Measurements from ENCODE around the gene NLRP13.
"Not testable (repeated sequence)": the region's sequence is repeated elsewhere in the genome, so short reads cannot be mapped to it uniquely, and the experiment has no call there.

NLRP13 gene

GRCh38 chr19:55940306-55940705 is 8.2 kb upstream of the NLRP13 start:
- H3K36me3 ChIP-seq (ENCODE audit: insufficient read depth), result no peaks in the 10 kb centered on the region
- no peak for TF ChIP-seq CTCF (conservative IDR thresholded peaks at IDR 0.05; ENCODE audit: low read depth, low read length)
- H3K27me3 ChIP-seq (ENCODE audit: insufficient read depth, low read depth), result no peaks in the 10 kb centered on the region
- H3K4me3 ChIP-seq (IDR thresholded peaks at IDR 0.05; ENCODE audit: insufficient read depth, low read depth, low read length), result no peak overlapping the region
- no peak overlapping the region for H2AFZ ChIP-seq (ENCODE audit: low read depth)
- no peaks in the 10 kb centered on the region for H3K79me2 ChIP-seq (ENCODE audit: insufficient read depth, low read depth)
- no peaks in the 10 kb centered on the region for H4K20me1 ChIP-seq (ENCODE audit: insufficient read depth)
- no peak overlapping the region for H3K4me2 ChIP-seq
- H3K4me1 ChIP-seq (ENCODE audit: low read depth, poor library complexity, severe bottlenecking), result no peaks in the 10 kb centered on the region
- no peak overlapping the region for H3K27ac ChIP-seq
- H3K9ac ChIP-seq, result no peak overlapping the region

- Histone ChIP-seq H3K4me1 (ENCODE audit: low read depth, poor library complexity, severe bottlenecking) (no peaks in the 10 kb centered on the region), H4K20me1 (ENCODE audit: insufficient read depth) (no peaks in the 10 kb centered on the region), H3K4me2 (no peak overlapping the region), H3K27me3 (ENCODE audit: insufficient read depth, low read depth) (no peaks in the 10 kb centered on the region), H3K36me3 (ENCODE audit: insufficient read depth) (no peaks in the 10 kb centered on the region), H3K9ac (no peak overlapping the region), H3K27ac (no peak overlapping the region), H3K79me2 (ENCODE audit: insufficient read depth, low read depth) (no peaks in the 10 kb centered on the region), H2AFZ (ENCODE audit: low read depth) (no peak overlapping the region), H3K4me3 (IDR thresholded peaks at IDR 0.05; ENCODE audit: insufficient read depth, low read depth, low read length) (no peak overlapping the region)
- no peak for TF ChIP-seq CTCF (conservative IDR thresholded peaks at IDR 0.05; ENCODE audit: low read depth, low read length)
Measured at GRCh38 chr19:55939206-55939605, 7.1 kb upstream of the NLRP13 start.

- no peak overlapping the region for H2AFZ ChIP-seq (ENCODE audit: low read depth)
- H3K9ac ChIP-seq, result no peak overlapping the region
- H3K79me2 ChIP-seq (ENCODE audit: insufficient read depth, low read depth), result no peaks in the 10 kb centered on the region
- H3K36me3 ChIP-seq (ENCODE audit: insufficient read depth), result no peaks in the 10 kb centered on the region
- H3K4me1 ChIP-seq (ENCODE audit: low read depth, poor library complexity, severe bottlenecking), result no peaks in the 10 kb centered on the region
- no peaks in the 10 kb centered on the region for H3K27me3 ChIP-seq (ENCODE audit: insufficient read depth, low read depth)
- no peak for TF ChIP-seq CTCF (conservative IDR thresholded peaks at IDR 0.05; ENCODE audit: low read depth, low read length)
- H3K27ac ChIP-seq, result no peak overlapping the region
- no peaks in the 10 kb centered on the region for H4K20me1 ChIP-seq (ENCODE audit: insufficient read depth)
- H3K4me2 ChIP-seq, result no peak overlapping the region
- no peak overlapping the region for H3K4me3 ChIP-seq (IDR thresholded peaks at IDR 0.05; ENCODE audit: insufficient read depth, low read depth, low read length)
Measured at GRCh38 chr19:55935206-55935605, 3.1 kb upstream of the NLRP13 start.

- no peaks in the 10 kb centered on the region for H3K79me2 ChIP-seq (ENCODE audit: insufficient read depth, low read depth)
- H3K4me3 ChIP-seq (IDR thresholded peaks at IDR 0.05; ENCODE audit: insufficient read depth, low read depth, low read length), result no peak overlapping the region
- no peaks in the 10 kb centered on the region for H3K4me1 ChIP-seq (ENCODE audit: low read depth, poor library complexity, severe bottlenecking)
- H3K27me3 ChIP-seq (ENCODE audit: insufficient read depth, low read depth), result no peaks in the 10 kb centered on the region
- no peak for TF ChIP-seq CTCF (conservative IDR thresholded peaks at IDR 0.05; ENCODE audit: low read depth, low read length)
- no peak overlapping the region for H2AFZ ChIP-seq (ENCODE audit: low read depth)
- no peaks in the 10 kb centered on the region for H3K36me3 ChIP-seq (ENCODE audit: insufficient read depth)
- no peak overlapping the region for H3K27ac ChIP-seq
- no peaks in the 10 kb centered on the region for H4K20me1 ChIP-seq (ENCODE audit: insufficient read depth)
- no peak overlapping the region for H3K4me2 ChIP-seq
- no peak overlapping the region for H3K9ac ChIP-seq
Measured at GRCh38 chr19:55930996-55931515, 1.1 kb downstream of the NLRP13 start.

GRCh38 chr19:55929258-55929657 is 2.9 kb downstream of the NLRP13 start:
- not testable (repeated sequence) for H3K4me1 ChIP-seq (ENCODE audit: low read depth, poor library complexity, severe bottlenecking); H2AFZ ChIP-seq (ENCODE audit: low read depth); H3K79me2 ChIP-seq (ENCODE audit: insufficient read depth, low read depth); H3K27ac ChIP-seq; H3K9ac ChIP-seq; H3K4me3 ChIP-seq (IDR thresholded peaks at IDR 0.05; ENCODE audit: insufficient read depth, low read depth, low read length); H3K27me3 ChIP-seq (ENCODE audit: insufficient read depth, low read depth); H3K36me3 ChIP-seq (ENCODE audit: insufficient read depth); H3K4me2 ChIP-seq; H4K20me1 ChIP-seq (ENCODE audit: insufficient read depth)
